Right kidney (tissue), 1 donor: ENCODE data around the gene WWC1.
"Not testable (repeated sequence)": the region's sequence is repeated elsewhere in the genome, so short reads cannot be mapped to it uniquely, and the experiment has no call there.

ENCODE experiments used
- DNase-seq: peaks from one replicate; pipeline ENCODE4 v3.0.0-alpha.2; 2016

Gene WWC1

GRCh38 chr5:168284809-168285208, 6.6 kb upstream of the WWC1 start:
- no peak for DNase-seq

GRCh38 chr5:168285696-168286095, 5.7 kb upstream of the WWC1 start:
- no peak for DNase-seq

GRCh38 chr5:168286386-168286785, 5.1 kb upstream of the WWC1 start:
- DNase-seq, result no peak

- not testable (repeated sequence) for DNase-seq
These were observed 4.6 kb upstream of the WWC1 start for GRCh38 chr5:168286863-168287262.

- DNase-seq, result no peak
These were observed 4.1 kb upstream of the WWC1 start for GRCh38 chr5:168287362-168287761.

GRCh38 chr5:168288349-168289245, 2.8 kb upstream of the WWC1 start:
- peak; percentile 56 for DNase-seq

- no peak for DNase-seq
These were observed 523 bp upstream of the WWC1 start for GRCh38 chr5:168290902-168291341.

GRCh38 chr5:168291964-168292785, 730 bp downstream of the WWC1 start:
- DNase-seq, result peak; percentile 53

- no peak for DNase-seq
These were observed 1.6 kb downstream of the WWC1 start for GRCh38 chr5:168292786-168293696.

GRCh38 chr5:168295574-168296201, 4.2 kb downstream of the WWC1 start:
- peak; percentile 59 for DNase-seq

- DNase-seq, result no peak
These were observed 5.2 kb downstream of the WWC1 start for GRCh38 chr5:168296682-168297081.

- no peak for DNase-seq
These were observed 7.5 kb downstream of the WWC1 start for GRCh38 chr5:168298949-168299348.

GRCh38 chr5:168299372-168299771, 7.9 kb downstream of the WWC1 start:
- DNase-seq, result no peak

GRCh38 chr5:168300326-168301182, 9.1 kb downstream of the WWC1 start:
- no peak for DNase-seq

GRCh38 chr5:168301593-168302390, 10.3 kb downstream of the WWC1 start:
- no peak for DNase-seq

GRCh38 chr5:168302785-168303184, 11.3 kb downstream of the WWC1 start:
- no peak for DNase-seq

GRCh38 chr5:168303393-168304025, 12.1 kb downstream of the WWC1 start:
- DNase-seq, result no peak

GRCh38 chr5:168304349-168304748, 12.9 kb downstream of the WWC1 start:
- no peak for DNase-seq

- no peak for DNase-seq
These were observed 13.8 kb downstream of the WWC1 start for GRCh38 chr5:168305281-168305680.
